ENCODE results near the gene UAP1L1. TPM values are rescaled to one million over a fixed set of nuclear protein-coding genes. Genes with fewer than 3 reads are reported as not detected.
A peak's percentile ranks its signal among the peaks of the same experiment; 100 is the strongest.

Gene UAP1L1
- total and polyA plus RNA-seq, 2 of the 8 experiments (the other 6 are each of a cell fraction or from before 2014, with no cell fraction given) = 2.0 to 5.4 TPM

GRCh38 chr9:137045294-137046087 is 31.8 kb upstream of the UAP1L1 start:
- ChIA-PET POLR2A (ENCODE audit: partially characterized antibody) (interaction anchor here (1.0 to 2.4 kb wide), 4 partner anchors 14 to 199 kb away, joined by 3 to 5 read pairs (median 4); partner anchors contain the start of genes FUT7 and TUBB4B), CTCF (ENCODE audit: partially characterized antibody) (interaction anchor here (0.8 to 7.6 kb wide), 19 partner anchors 9 to 203 kb away, joined by 3 to 291 read pairs (median 5); partner anchors contain the start of genes AJM1, FUT7, GRIN1 and RNF224)
- TF ChIP-seq ATF3 (IDR thresholded peaks at IDR 0.05; ENCODE audit: insufficient read depth, low read depth, low read length) (no peak), EZH2 (IDR thresholded peaks at IDR 0.05; ENCODE audit: low read depth, low read length, severe bottlenecking) (peak; percentile 16), GABPA (IDR thresholded peaks at IDR 0.05; ENCODE audit: borderline replicate concordance, insufficient read depth, low read length) (0 out of 2 replicates have a peak, but pooled peaks have one; percentile 18), SUZ12 (IDR thresholded peaks at IDR 0.05; ENCODE audit: low read length) (peak; percentile 60), POLR2A (IDR thresholded peaks at IDR 0.05; ENCODE audit: control extremely low read depth in 1 of 2, low read depth in 2 of 2, low read length in 2 of 2) (no peak)
- 0 out of 2 replicates have a peak overlapping the region, but pooled peaks have one; percentile 17 for H2BK12ac ChIP-seq (ENCODE audit: low read depth, low read length)
- H2AFZ ChIP-seq (ENCODE audit: low read length) = no peak overlapping the region
- H4K5ac ChIP-seq (ENCODE audit: insufficient read length, low read depth, low read length) = no peak overlapping the region
- peaks cover 17 to 47% (median 34%) of the 10 kb centered on the region in 4 experiments for H3K27me3 ChIP-seq (replicated peaks in 1 of 4; ENCODE audit: control insufficient read depth in 3 of 4, extremely low read depth in 1 of 4, insufficient read depth in 3 of 4, low read length in 3 of 4)
- peaks cover 3 to 14% (median 8%) of the 10 kb centered on the region in 4 experiments; a peak in 6 of 7 replicates for H3K4me1 ChIP-seq (replicated peaks in 1 of 4; ENCODE audit: control insufficient read depth in 3 of 4, insufficient read depth in 4 of 4, low read length in 3 of 4)
- no peak overlapping the region for H2BK20ac ChIP-seq (ENCODE audit: low read length)
- H4K91ac ChIP-seq (replicated peaks; ENCODE audit: insufficient read length, low read length) = no peak overlapping the region
- no peak for FAIRE-seq
- no peak overlapping the region for H3K23ac ChIP-seq (ENCODE audit: insufficient read length)
- H3K79me2 ChIP-seq (ENCODE audit: control insufficient read depth in 1 of 2, insufficient read depth in 2 of 2, low read length in 2 of 2) = peaks cover 0 to 4% of the 10 kb centered on the region in 2 experiments; a peak in 1 of 4 replicates
- H3K9me3 ChIP-seq (ENCODE audit: insufficient read depth in 2 of 2, low read depth in 1 of 2, low read length in 1 of 2) = no peaks in the 10 kb centered on the region
- no peak overlapping the region for H2BK5ac ChIP-seq (ENCODE audit: low read depth, low read length)
- H3K23me2 ChIP-seq (ENCODE audit: low read depth, low read length) = peaks cover 12% of the 10 kb centered on the region; the same call in 1 of the 2 replicates
- no peak overlapping the region for H2AK5ac ChIP-seq (ENCODE audit: low read depth, low read length)
- H3K18ac ChIP-seq (ENCODE audit: extremely low read depth, low read length) = no peak overlapping the region; the same call in 1 of the 2 replicates
- H3K4ac ChIP-seq (replicated peaks; ENCODE audit: insufficient read length, low read depth, low read length) = no peak overlapping the region
- DNase-seq (ENCODE audit: low read depth in 1 of 2, low spot score in 2 of 2) = peak in 1 of 2 experiments; percentile 75
- peak overlapping the region in 1 of 4 experiments; percentile 71; a peak in 4 of 7 replicates for H3K9ac ChIP-seq (replicated peaks in 1 of 4; ENCODE audit: extremely low read depth in 1 of 4, low read depth in 3 of 4, low read length in 3 of 4)
- peak overlapping the region; percentile 79; the same call in 1 of the 2 replicates for H4K8ac ChIP-seq (ENCODE audit: extremely low read depth, insufficient read depth, low read length)
- peaks cover 8 to 26% of the 10 kb centered on the region in 2 experiments for H4K20me1 ChIP-seq (replicated peaks in 1 of 2; ENCODE audit: control insufficient read depth in 1 of 2, insufficient read depth in 2 of 2, low read length in 2 of 2)
- no peaks in the 10 kb centered on the region for H3K36me3 ChIP-seq (ENCODE audit: control insufficient read depth in 2 of 4, insufficient read depth in 4 of 4, low read length in 3 of 4)
- 7% methylated on average over 54 of the region's 96 CpGs; no CpG with 5 or more reads in 1 of the 2 experiments for WGBS, 2 experiments (ENCODE audit: extremely low coverage in 1 of 2, insufficient coverage in 1 of 2, insufficient read length in 1 of 2, insufficient replicate concordance in 2 of 2, low coverage in 1 of 2, low lambda C conversion rate in 2 of 2, missing lambda C conversion rate in 1 of 2)
- peaks cover 9% of the 10 kb centered on the region for H3K79me1 ChIP-seq (ENCODE audit: low read depth, low read length)
- H3K56ac ChIP-seq (replicated peaks; ENCODE audit: insufficient read length, low read depth, low read length) = no peak overlapping the region
- peak overlapping the region; percentile 34 to 99 for H3K4me2 ChIP-seq (ENCODE audit: insufficient read depth in 1 of 2, low read depth in 2 of 2, low read length in 2 of 2)
- H3K14ac ChIP-seq (ENCODE audit: insufficient read length) = no peak overlapping the region
- H2BK15ac ChIP-seq (ENCODE audit: low read length) = no peak overlapping the region
- H3K4me3 ChIP-seq (ENCODE audit: extremely low read depth in 1 of 4, insufficient read depth in 2 of 4, low read depth in 3 of 4, low read length in 4 of 4) = peak overlapping the region; percentile 38 to 62 (median 56)
- no peak overlapping the region for H3K27ac ChIP-seq (ENCODE audit: low read depth, low read length)
- H2BK120ac ChIP-seq (replicated peaks; ENCODE audit: low read depth, low read length) = no peak overlapping the region
